Astrocyte (in vitro differentiated cells and primary cell): ENCODE data around the gene GJC1. TPM values are rescaled to one million over a fixed set of nuclear protein-coding genes. Genes with fewer than 3 reads are reported as not detected.

Source experiments
- DNase-seq: peaks from one replicate; pipeline ENCODE4 v3.0.0-alpha.2; 2010; ENCODE audit warnings: low read depth
- FAIRE-seq: peaks from 2 replicates; lab custom pipeline; 2011; peaks lifted over from hg19 to GRCh38; lab: Jason Lieb, UNC
- H2AFZ ChIP-seq: 2 replicates; pipeline ENCODE4 v1.6.0; 2012; ENCODE audit warnings: low read depth, low read length, inconsistent platforms
- H3K27ac ChIP-seq: 2 replicates; pipeline ENCODE4 v1.5.1; 2011; ENCODE audit warnings: low read depth, low read length, inconsistent platforms
- H3K27me3 ChIP-seq: 2 replicates; pipeline ENCODE4 v1.6.0; 2011; ENCODE audit warnings: low read length, inconsistent platforms; ENCODE audit not compliant: insufficient read depth
- H3K36me3 ChIP-seq: 2 replicates; pipeline ENCODE4 v1.5.1; 2011; ENCODE audit warnings: low read length, inconsistent platforms; ENCODE audit not compliant: insufficient read depth
- H3K4me1 ChIP-seq: 2 replicates; pipeline ENCODE4 v1.5.1; 2011; ENCODE audit warnings: low read length, inconsistent platforms; ENCODE audit not compliant: insufficient read depth
- H3K4me2 ChIP-seq: 2 replicates; pipeline ENCODE4 v1.6.0; 2012; ENCODE audit warnings: low read length, inconsistent platforms
- H3K4me3 ChIP-seq: 2 replicates; pipeline ENCODE4 v1.5.1; 2011; ENCODE audit warnings: low read depth, mild to moderate bottlenecking, low read length, inconsistent platforms; ENCODE audit not compliant: insufficient read depth
- H3K79me2 ChIP-seq: 2 replicates; pipeline ENCODE4 v1.6.0; 2012; ENCODE audit warnings: mild to moderate bottlenecking, low read length, inconsistent platforms; ENCODE audit not compliant: insufficient read depth
- H3K9ac ChIP-seq: 2 replicates; pipeline ENCODE4 v1.6.0; 2012; ENCODE audit warnings: mild to moderate bottlenecking, low read length, inconsistent platforms
- H3K9me3 ChIP-seq: 2 replicates; pipeline ENCODE4 v1.5.1; 2012; ENCODE audit warnings: low read depth, mild to moderate bottlenecking, low read length, inconsistent platforms; ENCODE audit not compliant: insufficient read depth
- H4K20me1 ChIP-seq: 2 replicates; pipeline ENCODE4 v1.6.0; 2012; ENCODE audit warnings: low read length, inconsistent platforms; ENCODE audit not compliant: insufficient read depth
- H3K27ac Mint-ChIP-seq: one replicate; pipeline ENCODE4 v1.8.0; 2021; ENCODE audit warnings: mild to moderate bottlenecking, mixed read lengths; ENCODE audit not compliant: unreplicated experiment
- H3K27me3 Mint-ChIP-seq: one replicate; pipeline ENCODE4 v1.8.0; 2021; ENCODE audit warnings: low read depth, mixed read lengths; ENCODE audit not compliant: unreplicated experiment
- H3K36me3 Mint-ChIP-seq: one replicate; pipeline ENCODE4 v1.8.0; 2021; ENCODE audit warnings: low read depth, mixed read lengths; ENCODE audit not compliant: unreplicated experiment
- H3K4me1 Mint-ChIP-seq: one replicate; pipeline ENCODE4 v1.8.0; 2021; ENCODE audit warnings: low read depth, mixed read lengths; ENCODE audit not compliant: unreplicated experiment
- H3K4me3 Mint-ChIP-seq: one replicate; pipeline ENCODE4 v1.8.0; 2021; ENCODE audit warnings: mild to moderate bottlenecking, moderate library complexity, mixed read lengths; ENCODE audit not compliant: unreplicated experiment
- H3K9me3 Mint-ChIP-seq: one replicate; pipeline ENCODE4 v1.8.0; 2021; ENCODE audit warnings: mild to moderate bottlenecking, mixed read lengths; ENCODE audit not compliant: unreplicated experiment
- EZH2 ChIP-seq: IDR thresholded peaks from 2 replicates; pipeline ENCODE4 v1.6.1; 2012; ENCODE audit warnings: mild to moderate bottlenecking, low read length, inconsistent platforms; ENCODE audit not compliant: insufficient read depth
- total RNA-seq: library from RNA; stranded (reverse); gene quantifications from 2 replicates; pipeline ENCODE4 v1.2.1, GENCODE V29; 2021
- TF ChIP-seq, protein P1 (sequence below): IDR thresholded peaks from 2 replicates; pipeline ENCODE4 v1.5.1; 2011; ENCODE audit warnings: low read depth, mild to moderate bottlenecking, inconsistent platforms, low read length, moderate library complexity; ENCODE audit not compliant: insufficient read depth

The GJC1 gene
- total RNA-seq, 1 donor from 2014 or later, result 38.4 TPM

- Histone ChIP-seq H2AFZ (no peak overlapping the region), H3K9ac (no peak overlapping the region), H3K4me1 (no peaks in the 10 kb centered on the region), H3K27ac (no peak overlapping the region), H3K4me2 (no peak overlapping the region), H3K9me3 (no peaks in the 10 kb centered on the region), H3K4me3 (no peak overlapping the region), H3K36me3 (no peaks in the 10 kb centered on the region), H3K27me3 (no peaks in the 10 kb centered on the region), H4K20me1 (no peaks in the 10 kb centered on the region), H3K79me2 (no peaks in the 10 kb centered on the region)
- TF ChIP-seq, protein P1, sequence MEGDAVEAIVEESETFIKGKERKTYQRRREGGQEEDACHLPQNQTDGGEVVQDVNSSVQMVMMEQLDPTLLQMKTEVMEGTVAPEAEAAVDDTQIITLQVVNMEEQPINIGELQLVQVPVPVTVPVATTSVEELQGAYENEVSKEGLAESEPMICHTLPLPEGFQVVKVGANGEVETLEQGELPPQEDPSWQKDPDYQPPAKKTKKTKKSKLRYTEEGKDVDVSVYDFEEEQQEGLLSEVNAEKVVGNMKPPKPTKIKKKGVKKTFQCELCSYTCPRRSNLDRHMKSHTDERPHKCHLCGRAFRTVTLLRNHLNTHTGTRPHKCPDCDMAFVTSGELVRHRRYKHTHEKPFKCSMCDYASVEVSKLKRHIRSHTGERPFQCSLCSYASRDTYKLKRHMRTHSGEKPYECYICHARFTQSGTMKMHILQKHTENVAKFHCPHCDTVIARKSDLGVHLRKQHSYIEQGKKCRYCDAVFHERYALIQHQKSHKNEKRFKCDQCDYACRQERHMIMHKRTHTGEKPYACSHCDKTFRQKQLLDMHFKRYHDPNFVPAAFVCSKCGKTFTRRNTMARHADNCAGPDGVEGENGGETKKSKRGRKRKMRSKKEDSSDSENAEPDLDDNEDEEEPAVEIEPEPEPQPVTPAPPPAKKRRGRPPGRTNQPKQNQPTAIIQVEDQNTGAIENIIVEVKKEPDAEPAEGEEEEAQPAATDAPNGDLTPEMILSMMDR, result no peak
- no peak for TF ChIP-seq EZH2
- H3K4me3 Mint-ChIP-seq, result no peak overlapping the region
- H3K9me3 Mint-ChIP-seq, result no peaks in the 10 kb centered on the region
- peaks cover 3% of the 10 kb centered on the region for H3K27me3 Mint-ChIP-seq
- FAIRE-seq, result no peak
- peaks cover 4% of the 10 kb centered on the region for H3K4me1 Mint-ChIP-seq
- no peak for DNase-seq
- H3K27ac Mint-ChIP-seq, result no peak overlapping the region
- no peaks in the 10 kb centered on the region for H3K36me3 Mint-ChIP-seq
Observed at GRCh38 chr17:44837196-44837595, 7.1 kb upstream of the GJC1 start.

DNA sequence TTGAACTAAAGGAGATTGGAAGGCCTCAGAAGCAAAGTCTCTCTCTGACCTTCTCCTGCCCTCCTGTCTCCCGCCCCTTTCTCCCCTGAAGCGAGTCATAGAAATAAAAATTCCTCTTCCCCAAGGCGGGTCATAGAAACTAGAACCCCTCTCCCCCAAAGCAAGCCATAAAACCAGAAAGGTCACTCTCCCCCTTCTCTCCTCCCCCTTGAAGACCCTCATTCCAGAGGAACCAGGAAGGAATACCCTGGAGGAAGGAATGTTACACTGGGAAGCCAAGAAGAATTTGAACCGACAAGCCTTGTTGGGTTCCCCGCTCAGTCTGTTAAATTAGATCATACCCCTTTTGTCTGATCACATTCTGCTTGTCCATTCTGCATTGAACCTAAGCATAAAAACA is 2.7 kb upstream of the GJC1 start:
- Histone ChIP-seq H3K36me3 (no peaks in the 10 kb centered on the region), H3K27ac (no peak overlapping the region), H4K20me1 (peaks cover 6% of the 10 kb centered on the region), H3K4me2 (no peak overlapping the region), H3K4me3 (no peak overlapping the region), H3K79me2 (peaks cover 20% of the 10 kb centered on the region), H3K9me3 (no peaks in the 10 kb centered on the region), H3K4me1 (no peaks in the 10 kb centered on the region), H2AFZ (no peak overlapping the region), H3K27me3 (no peaks in the 10 kb centered on the region), H3K9ac (no peak overlapping the region)
- no peak overlapping the region for H3K4me3 Mint-ChIP-seq
- TF ChIP-seq, protein P1, result no peak
- no peak for TF ChIP-seq EZH2
- peaks cover 3% of the 10 kb centered on the region for H3K27me3 Mint-ChIP-seq
- no peaks in the 10 kb centered on the region for H3K36me3 Mint-ChIP-seq
- no peak overlapping the region for H3K27ac Mint-ChIP-seq
- FAIRE-seq (no peak), DNase-seq (no peak)
- peaks cover 7% of the 10 kb centered on the region for H3K4me1 Mint-ChIP-seq
- no peaks in the 10 kb centered on the region for H3K9me3 Mint-ChIP-seq

- H3K4me2 ChIP-seq, result no peak overlapping the region
Observed at GRCh38 chr17:44831371-44831770, 1.3 kb upstream of the GJC1 start.

More at GRCh38 chr17:44831371-44831770, 1.3 kb upstream of the GJC1 start:
- Mint-ChIP-seq H3K36me3 (no peaks in the 10 kb centered on the region), H3K4me1 (peaks cover 7% of the 10 kb centered on the region), H3K27ac (no peak overlapping the region), H3K9me3 (no peaks in the 10 kb centered on the region), H3K27me3 (peaks cover 3% of the 10 kb centered on the region), H3K4me3 (peak overlapping the region; percentile 50)
- Histone ChIP-seq H3K79me2 (peaks cover 35% of the 10 kb centered on the region), H3K36me3 (no peaks in the 10 kb centered on the region), H3K4me3 (no peak overlapping the region), H3K9ac (no peak overlapping the region), H4K20me1 (peaks cover 17% of the 10 kb centered on the region), H3K4me1 (peaks cover 6% of the 10 kb centered on the region), H3K27me3 (no peaks in the 10 kb centered on the region), H2AFZ (no peak overlapping the region), H3K27ac (no peak overlapping the region), H3K9me3 (no peaks in the 10 kb centered on the region)
- FAIRE-seq (no peak), DNase-seq (no peak)
- TF ChIP-seq EZH2, result no peak
- TF ChIP-seq, protein P1, result no peak
